GM19239 (cell line): ENCODE measurements around the gene DPM1.

ENCODE experiments used
- DNase-seq: peaks from one replicate; pipeline ENCODE4 v3.0.0; 2011; ENCODE audit warnings: low spot score; ENCODE audit not compliant: insufficient read length
- FAIRE-seq: peaks from 2 replicates; lab custom pipeline; 2011; peaks lifted over from hg19 to GRCh38; lab: Jason Lieb, UNC

The DPM1 gene

DNA sequence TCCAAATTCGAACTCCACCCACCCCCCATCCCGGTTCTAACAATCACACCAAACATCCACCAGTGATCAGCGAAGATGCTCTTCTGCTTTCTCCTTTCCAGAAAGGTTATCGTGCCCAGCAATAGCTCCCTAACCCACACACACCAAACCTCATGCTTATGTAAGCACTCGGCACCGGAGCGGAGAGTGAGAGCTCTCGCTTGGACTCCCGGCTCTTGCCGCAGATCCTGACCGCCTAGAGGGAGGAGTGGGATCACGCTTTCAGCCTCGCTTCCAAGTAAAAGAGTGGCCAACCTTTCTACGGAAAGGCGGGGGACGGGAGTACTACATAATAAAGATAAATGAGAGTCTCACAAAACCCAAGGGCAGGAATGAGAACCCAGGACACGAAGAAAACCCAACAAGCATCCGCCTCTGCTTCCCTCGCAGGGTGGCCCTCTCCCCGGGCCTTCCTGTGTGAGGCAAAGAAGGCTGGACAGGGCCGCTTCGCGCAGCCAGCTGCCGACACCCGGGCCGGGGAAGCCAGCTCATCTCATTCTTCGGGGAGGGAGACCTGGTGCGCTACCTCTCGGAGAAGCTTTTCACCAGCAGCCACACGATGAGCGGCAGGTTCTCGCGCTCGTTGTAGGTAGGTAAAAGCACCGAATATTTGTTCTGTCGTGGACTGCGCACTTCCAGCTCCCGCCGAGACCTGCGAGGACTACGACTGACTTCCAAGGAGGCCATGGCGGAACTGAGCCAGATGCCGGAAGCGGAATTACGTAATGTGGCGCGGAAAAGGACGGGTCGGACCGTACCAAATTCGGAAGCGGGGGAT, at the start of gene DPM1:
TSS of gene DPM1 (minus strand) at position 735 of the 817 bp plus-strand sequence. CDS start at position 726, 9 bp downstream.
- DNase-seq = peak; percentile 67
- FAIRE-seq = peak; percentile 94

GRCh38 chr20:51005214-51005613, 46.9 kb upstream of the DPM1 start:
- FAIRE-seq (no peak), DNase-seq (no peak)

DNA sequence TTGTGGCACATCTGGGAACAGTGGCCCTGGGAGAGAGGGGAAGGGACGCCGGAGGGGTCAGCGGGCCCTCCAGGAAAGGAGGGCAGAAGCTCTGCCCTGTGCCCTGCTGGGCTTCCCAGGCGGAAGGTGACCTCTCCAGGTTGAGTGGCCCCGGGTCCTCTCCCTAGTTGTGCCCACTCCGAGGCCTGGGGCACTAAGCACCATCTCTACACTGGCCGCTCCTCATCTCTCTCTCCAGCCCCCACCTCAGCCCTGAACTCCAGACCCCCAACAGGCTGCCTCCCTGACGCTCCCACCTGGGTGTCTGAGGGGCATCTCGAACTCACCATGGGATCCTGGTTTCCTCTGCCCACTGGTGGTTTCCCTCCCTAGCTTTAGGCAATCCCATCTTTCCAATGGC, 46.4 kb upstream of the DPM1 start:
- no peak for DNase-seq

DNA sequence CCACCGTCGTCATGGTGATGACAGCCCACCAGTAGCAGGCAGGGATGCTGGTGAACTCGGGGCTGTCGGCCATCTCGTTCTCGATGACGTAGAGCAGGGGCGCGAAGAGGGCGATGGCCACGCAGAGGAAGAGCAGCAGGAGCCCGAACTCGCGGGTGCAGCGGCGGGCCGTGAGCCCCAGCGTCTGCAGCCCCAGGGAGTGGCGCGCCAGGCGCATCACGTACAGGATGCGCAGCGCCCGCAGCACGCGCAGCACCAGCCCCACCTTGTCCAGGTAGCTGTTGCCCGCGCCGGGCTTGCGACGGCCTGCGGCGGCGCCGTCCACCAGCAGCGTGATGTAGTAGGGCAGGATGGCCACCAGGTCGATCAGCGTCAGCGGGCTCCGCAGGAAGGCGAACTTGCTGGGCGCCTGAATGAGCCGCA, 46.0 kb upstream of the DPM1 start:
- no peak for FAIRE-seq

More for the DNA sequence above, 46.4 kb upstream of the DPM1 start:
- FAIRE-seq = no peak

GRCh38 chr20:51003753-51004152, 45.4 kb upstream of the DPM1 start:
- FAIRE-seq (no peak), DNase-seq (no peak)

More for the DNA sequence above, 46.0 kb upstream of the DPM1 start:
- no peak for DNase-seq

DNA sequence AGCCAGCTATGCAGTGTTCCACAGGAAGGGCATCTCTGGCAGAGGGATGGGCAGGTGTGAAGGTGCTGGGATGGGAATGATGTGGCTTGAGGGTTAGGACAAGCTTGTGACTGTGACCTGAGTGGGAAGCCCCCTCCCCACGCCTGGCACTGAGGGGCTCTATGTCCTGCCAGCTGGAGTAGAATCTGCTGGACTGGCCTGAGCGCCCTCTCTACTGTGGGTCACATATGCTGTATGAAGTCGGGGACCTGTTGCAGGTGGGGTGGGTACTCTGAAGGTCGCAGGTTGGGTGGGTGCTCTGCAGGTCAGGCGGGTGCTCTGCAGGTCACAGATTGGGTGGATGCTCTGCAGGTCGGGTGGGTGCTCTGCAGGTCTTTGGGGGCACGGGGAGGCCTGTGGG, 44.3 kb upstream of the DPM1 start:
- FAIRE-seq = no peak

DNA sequence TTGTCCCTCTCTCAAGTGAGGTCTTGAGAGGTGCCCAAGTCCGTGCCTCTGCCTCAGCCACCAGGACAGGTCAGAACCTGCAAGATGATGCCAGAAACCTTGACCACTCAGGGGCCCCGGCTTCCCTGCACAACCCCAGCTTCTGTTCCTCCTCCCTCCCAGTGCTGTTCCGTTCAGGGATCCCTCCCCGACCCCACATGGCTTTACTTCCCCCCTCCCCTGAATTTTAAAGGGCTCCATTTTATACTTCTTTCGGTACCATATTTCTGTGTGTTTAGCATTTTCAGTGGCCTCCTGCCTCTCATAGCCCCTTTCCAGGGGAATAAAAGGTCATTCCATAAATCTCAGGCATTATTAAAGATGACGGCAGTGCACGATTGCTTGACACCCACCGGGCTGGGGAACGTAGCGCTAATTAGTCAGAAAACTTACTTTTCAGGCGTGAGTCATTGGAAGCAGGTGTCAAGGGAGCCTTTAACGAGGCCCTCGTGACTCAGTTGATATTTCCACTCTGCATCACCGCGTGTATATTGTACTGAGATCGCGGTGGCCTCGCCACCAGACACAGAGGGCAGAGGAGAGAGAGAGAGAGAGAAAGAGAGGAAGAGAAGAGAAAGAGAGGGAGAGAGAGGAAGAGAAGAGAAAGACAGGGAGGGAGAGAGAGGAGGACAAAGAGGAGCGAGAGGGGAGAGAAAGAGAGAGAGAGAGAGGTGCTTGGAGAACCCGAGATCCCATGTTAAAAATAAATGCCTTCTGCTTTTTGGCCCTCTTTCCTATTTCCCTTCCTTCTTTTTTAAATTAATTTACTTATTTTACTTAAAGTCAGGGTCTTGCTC, 43.3 kb upstream of the DPM1 start:
- no peak for DNase-seq
- FAIRE-seq = no peak

More for the DNA sequence above, 44.3 kb upstream of the DPM1 start:
- no peak for DNase-seq

DNA sequence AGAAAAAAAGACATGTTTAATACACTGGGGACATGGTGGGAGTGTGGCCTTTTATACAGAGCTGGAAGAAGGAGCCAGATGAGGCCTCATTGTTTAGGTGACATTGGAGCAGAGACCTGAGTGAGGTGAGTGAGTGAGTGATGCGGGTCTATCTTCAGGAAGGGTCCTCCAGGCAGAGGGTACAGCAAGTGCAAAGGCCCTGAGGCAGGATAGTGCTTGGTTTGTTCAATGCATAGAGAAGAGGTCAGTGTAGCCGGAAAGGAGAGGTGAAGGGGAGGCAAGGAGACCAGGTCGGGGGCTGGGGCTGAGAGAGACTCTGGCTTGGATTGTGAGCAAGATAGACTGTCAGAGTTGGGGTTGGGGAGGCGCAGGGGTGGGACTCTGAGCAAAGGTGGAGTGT, 41.0 kb upstream of the DPM1 start:
- no peak for DNase-seq

GRCh38 chr20:50996901-50997865, 38.9 kb upstream of the DPM1 start:
- FAIRE-seq (no peak), DNase-seq (no peak)

More for the DNA sequence above, 41.0 kb upstream of the DPM1 start:
- no peak for FAIRE-seq

DNA sequence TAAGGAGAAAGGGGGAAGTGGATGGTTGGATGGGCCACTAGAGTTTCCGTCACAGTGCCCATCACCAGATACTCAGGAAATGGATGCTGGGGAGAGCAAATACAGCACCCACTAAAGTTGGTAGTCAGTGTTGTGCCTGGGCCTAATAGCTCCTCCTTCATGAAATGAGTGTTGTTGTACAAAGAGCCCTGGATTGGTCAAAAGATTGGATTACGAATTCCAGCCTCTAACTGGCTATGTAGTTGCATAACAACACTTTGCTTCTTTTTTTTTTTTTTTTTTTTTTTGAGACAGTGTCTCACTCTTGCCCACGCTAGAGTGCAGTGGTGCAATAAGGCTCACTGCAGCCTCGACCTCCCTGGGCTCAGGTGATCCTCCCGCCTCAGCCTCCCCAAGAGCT, 37.2 kb upstream of the DPM1 start:
- DNase-seq (no peak), FAIRE-seq (no peak)

DNA sequence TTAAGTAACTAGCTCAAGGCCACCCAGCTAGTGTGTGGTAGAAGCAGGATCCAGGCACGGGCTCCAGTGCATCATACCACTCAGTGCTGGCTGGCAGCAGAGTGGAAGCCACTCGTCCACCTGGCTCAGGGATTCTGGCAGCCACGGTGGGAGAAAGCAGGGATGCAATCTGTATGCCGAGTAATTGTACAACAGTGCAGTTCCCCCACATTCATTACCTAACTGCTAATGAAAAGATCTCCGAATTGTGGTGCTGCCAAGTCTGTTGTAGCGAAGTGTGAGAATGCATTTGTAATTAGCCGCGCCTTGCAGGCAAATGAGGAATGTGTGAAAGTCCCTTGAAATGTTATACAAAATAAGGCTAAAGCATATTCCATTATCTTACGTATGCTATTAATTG, 35.5 kb upstream of the DPM1 start:
- FAIRE-seq = no peak

GRCh38 chr20:50992733-50993457, 34.6 kb upstream of the DPM1 start:
- FAIRE-seq (no peak), DNase-seq (peak; percentile 59)

More for the DNA sequence above, 35.5 kb upstream of the DPM1 start:
- DNase-seq = no peak

DNA sequence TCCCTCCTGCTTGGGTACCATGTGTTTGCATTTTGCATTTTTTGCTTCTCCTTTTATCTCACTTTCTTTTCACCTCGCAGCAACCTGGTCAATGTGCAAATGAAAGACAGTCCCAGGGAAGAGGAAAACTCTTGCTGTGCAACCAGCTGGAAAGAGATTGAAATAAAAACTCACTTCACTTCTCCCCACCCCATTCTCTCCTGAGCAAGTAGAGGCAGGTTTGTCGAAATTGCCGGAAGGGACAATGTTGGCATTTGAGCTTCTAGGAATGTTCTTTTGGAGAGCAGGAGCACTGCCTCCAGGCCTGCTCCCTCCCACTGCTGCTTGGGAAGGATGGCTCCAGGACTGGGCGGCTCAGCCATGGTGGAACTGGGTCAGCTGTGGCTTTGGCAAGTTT, 34.0 kb upstream of the DPM1 start:
- no peak for FAIRE-seq
- DNase-seq = no peak

DNA sequence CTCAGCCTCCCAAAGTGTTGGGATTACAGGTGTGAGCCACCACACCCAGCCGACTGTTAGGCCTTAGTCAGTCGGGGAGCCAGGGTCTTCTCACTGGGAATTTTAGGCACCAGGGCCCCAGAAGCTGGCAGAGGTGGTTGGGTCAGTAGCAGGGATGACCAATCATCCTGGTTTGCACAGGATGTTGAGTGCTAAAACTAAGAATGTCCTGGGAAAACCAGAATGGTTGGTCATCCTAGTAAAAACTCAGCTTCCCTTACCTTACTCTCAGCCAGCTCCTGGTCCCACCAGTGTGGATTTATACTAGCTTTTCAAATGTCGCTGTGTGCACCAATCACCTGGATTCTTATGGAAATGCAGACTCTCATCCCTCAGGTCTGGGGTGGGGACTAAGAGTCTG, 32.7 kb upstream of the DPM1 start:
- FAIRE-seq (no peak), DNase-seq (no peak)

- FAIRE-seq (peak; percentile 63), DNase-seq (peak; percentile 65)
Observed at GRCh38 chr20:50987493-50988210, 29.3 kb upstream of the DPM1 start.

- FAIRE-seq (no peak), DNase-seq (no peak)
Observed at GRCh38 chr20:50983321-50983720, 25.0 kb upstream of the DPM1 start.

DNA sequence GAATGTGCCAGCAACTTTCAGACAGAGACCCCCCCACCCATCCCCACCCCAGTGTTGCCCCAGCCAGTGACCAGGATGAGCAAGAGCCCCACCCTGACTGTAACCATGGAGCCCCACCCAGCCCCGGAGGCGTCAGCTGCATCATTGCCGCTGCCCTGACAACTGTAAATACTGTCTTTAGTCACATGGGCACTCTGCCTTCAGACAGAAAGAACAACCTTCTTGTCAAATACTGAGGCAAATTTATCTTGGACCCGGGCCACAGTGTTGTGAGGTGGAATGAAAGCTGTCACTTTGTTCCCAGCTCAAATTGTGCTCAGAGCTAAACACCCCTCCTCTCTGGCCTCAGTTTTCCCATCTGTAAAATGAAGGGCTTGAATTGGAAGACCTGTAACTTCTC, 24.0 kb upstream of the DPM1 start:
- DNase-seq (no peak), FAIRE-seq (no peak)

DNA sequence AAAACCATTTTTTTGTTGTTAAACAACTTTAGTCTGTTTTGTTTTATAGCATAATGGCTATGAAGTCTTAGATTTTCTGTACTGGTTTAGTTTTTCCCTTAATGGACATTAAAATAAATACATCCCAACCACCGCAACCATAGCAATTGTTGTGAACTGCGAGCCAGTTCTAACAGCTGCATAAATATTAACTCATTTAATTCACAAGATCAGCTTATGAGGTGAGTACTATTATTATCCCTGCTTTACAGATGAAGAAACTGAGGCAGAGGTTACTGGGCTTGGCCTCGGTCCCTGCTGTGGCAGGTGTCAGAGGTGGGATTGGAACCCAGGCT, 23.3 kb upstream of the DPM1 start:
- no peak for FAIRE-seq
- DNase-seq = no peak
